ENCODE measurements around the gene ZC3H18. TPM values are rescaled to one million over a fixed set of nuclear protein-coding genes. Genes with fewer than 3 reads are reported as not detected.

Gene ZC3H18
- total RNA-seq, 1 experiment from 2014 or later, result 61.8 TPM

DNA sequence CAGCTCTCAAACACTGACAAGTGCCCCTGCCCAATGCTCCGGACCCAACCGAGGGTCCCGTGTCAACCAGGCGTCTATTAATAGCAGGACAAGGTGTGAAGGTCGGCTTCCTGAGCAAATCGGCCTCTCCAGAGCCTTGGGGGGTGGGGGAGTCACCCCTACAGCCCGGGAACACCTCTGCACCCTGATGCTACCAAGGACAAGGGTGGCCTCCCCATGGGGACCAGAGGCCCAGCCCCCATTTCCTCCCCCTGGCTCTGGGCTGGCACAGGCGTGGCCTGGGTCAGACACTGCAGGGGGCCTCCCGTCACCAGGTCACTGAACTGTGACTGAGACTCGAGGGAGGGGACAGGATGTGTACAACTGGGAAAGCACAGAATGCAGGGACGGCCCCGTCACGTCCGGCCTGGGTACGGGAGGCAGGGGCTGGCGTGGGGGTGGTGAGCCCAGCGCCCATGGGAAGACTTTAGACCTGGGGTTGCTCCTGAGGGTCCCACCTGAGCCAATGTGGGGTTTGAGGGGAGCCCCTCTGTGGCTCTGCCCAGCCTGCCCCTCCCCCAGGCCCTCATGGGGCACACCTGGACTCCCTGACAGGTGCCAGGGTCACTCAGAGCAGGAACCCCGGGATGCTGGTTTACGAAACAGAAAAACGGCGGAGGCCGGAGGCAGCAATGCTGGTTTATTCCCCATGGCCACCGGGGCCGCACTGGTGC lies 81.2 kb downstream of the ZC3H18 start (continued):
- TF ChIP-seq, protein P1, sequence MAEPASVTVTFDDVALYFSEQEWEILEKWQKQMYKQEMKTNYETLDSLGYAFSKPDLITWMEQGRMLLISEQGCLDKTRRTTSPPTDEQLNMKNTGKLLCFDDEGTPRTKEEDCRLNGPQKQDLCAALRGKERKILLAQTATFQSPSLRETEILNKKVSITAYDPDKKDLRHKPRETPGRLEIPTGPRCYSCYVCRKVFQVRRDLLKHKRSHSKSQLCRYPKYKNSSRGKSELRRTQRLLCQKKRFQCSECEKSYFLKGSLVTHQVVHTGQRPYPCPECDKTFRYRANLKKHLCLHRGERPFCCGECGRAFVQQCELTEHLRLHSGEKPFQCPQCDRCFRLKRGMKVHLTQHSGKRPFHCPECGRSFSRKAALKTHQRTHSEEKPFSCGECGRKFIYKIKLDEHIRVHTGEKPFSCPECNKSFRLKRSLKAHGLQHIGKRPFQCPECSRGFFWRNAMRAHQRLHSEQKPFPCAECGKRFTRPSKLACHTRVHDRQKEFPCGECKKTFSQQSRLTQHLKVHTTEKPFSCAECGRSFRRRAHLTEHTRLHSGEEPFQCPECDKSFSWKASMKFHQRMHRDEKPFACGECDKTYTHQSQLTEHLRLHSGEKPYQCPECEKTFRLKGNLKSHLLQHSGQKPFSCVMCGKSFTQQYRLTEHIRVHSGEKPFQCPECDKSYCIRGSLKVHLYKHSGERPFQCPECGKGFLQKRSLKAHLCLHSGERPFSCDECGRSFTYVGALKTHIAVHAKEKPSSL (CRISPR knock-in tag; conservative IDR thresholded peaks at IDR 0.05), result no peak
- TF ChIP-seq NFE2L1 (CRISPR knock-in tag; IDR thresholded peaks at IDR 0.05) (no peak), ETV6 (CRISPR knock-in tag; IDR thresholded peaks at IDR 0.05) (peak; percentile 53; the same call in 1 of the 2 replicates)

DNA sequence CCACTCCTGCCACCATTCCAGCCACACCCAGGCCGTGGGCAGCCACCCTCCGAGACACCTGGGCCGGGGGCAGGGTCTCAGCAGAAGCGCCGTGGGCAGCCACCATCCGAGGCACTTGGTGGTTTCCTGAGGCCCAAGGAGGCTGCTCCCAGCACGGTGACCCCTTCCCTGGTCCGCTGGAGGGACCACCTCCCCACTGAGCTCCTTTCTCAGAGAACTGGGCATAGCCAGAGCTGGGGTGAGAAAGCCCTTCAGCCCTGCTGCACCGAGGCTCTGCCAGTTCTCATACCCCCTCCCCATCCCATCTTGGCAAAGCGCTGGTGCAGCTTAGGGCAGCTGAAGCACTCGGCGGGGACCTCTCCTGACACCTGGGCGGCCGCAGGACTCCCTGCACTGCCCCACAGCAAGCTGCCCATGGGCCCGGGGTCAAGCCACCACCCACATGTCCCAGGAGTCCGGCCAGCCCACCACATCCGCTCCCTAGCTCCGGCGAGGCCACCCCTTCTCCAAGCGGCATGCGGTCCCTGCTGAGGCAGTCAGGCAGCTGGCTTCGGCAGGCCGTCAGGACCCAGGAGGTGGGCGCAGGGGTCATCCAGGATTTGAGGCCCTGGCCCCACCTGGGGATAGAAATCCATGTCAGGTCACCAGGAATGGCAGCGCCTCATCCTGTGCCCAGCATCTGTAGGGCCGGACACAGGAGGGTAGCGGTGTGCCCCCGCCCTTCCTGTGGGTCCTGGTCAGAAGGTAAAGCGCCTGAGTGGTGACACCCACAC lies 82.0 kb downstream of the ZC3H18 start:
- no peak overlapping the region for H3K27ac Mint-ChIP-seq
- ChIA-PET POLR2A (no interaction called here), CTCF (interaction anchor here (0.8 to 2.0 kb wide), 3 partner anchors 15 to 85 kb away, joined by 3 to 8 read pairs (median 5); no protein-coding TSS in a partner anchor)
- no peaks in the 10 kb centered on the region for H3K9me3 Mint-ChIP-seq
- no peak overlapping the region for H3K4me3 Mint-ChIP-seq
- H3K4me1 Mint-ChIP-seq, result peaks cover 10% of the 10 kb centered on the region
- peaks cover 11% of the 10 kb centered on the region for H3K36me3 Mint-ChIP-seq
- DNase-seq (ENCODE audit: low spot score) (no peak), ATAC-seq (no peak)
- no peak for TF ChIP-seq EMX1 (CRISPR knock-in tag; IDR thresholded peaks at IDR 0.05)
- no peak for TF ChIP-seq ZNF138 (CRISPR knock-in tag; conservative IDR thresholded peaks at IDR 0.05)
- TF ChIP-seq, protein P2, sequence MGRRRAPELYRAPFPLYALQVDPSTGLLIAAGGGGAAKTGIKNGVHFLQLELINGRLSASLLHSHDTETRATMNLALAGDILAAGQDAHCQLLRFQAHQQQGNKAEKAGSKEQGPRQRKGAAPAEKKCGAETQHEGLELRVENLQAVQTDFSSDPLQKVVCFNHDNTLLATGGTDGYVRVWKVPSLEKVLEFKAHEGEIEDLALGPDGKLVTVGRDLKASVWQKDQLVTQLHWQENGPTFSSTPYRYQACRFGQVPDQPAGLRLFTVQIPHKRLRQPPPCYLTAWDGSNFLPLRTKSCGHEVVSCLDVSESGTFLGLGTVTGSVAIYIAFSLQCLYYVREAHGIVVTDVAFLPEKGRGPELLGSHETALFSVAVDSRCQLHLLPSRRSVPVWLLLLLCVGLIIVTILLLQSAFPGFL (CRISPR knock-in tag; IDR thresholded peaks at IDR 0.05; ENCODE audit: borderline replicate concordance), result no peak
- TF ChIP-seq SP1 (CRISPR knock-in tag; conservative IDR thresholded peaks at IDR 0.05), result no peak
- no peak for TF ChIP-seq NR3C1 (CRISPR knock-in tag; conservative IDR thresholded peaks at IDR 0.05; ENCODE audit: low read depth)
- TF ChIP-seq ZNF263 (CRISPR knock-in tag; IDR thresholded peaks at IDR 0.05; ENCODE audit: low read depth), result no peak
- TF ChIP-seq OVOL2 (CRISPR knock-in tag; IDR thresholded peaks at IDR 0.05; ENCODE audit: borderline replicate concordance), result no peak
- TF ChIP-seq ZNF416 (CRISPR knock-in tag; IDR thresholded peaks at IDR 0.05), result no peak
- no peak for TF ChIP-seq TCF7 (CRISPR knock-in tag; IDR thresholded peaks at IDR 0.05; ENCODE audit: low read depth)
- no peaks in the 10 kb centered on the region for H3K27me3 Mint-ChIP-seq (ENCODE audit: low read depth)

DNA sequence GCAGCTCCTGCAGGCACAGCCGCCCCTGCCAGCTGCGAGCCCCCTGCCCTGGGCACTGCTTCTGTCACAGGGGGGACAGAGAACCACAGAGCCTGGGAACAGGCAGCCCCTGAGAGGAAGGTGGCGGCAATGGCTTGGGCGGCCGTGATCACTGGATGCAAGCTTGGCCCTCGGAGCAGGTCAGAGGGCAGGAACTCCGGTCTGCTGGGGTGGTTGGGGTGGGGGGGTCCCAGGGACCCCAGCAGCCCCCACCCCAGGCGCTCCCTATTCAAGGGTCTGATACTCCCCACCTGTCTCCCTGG lies 82.5 kb downstream of the ZC3H18 start:
- no peaks in the 10 kb centered on the region for H3K9me3 Mint-ChIP-seq
- ChIA-PET POLR2A (no interaction called here), CTCF (interaction anchor here (0.8 to 2.0 kb wide), 2 partner anchors 15 to 85 kb away, joined by 3 to 8 read pairs; no protein-coding TSS in a partner anchor)
- ATAC-seq (no peak), DNase-seq (ENCODE audit: low spot score) (peak; percentile 10)
- H3K4me1 Mint-ChIP-seq, result peaks cover 10% of the 10 kb centered on the region
- no peak overlapping the region for H3K27ac Mint-ChIP-seq
- TF ChIP-seq ZNF219 (CRISPR knock-in tag; IDR thresholded peaks at IDR 0.05; ENCODE audit: borderline replicate concordance) (no peak), HMGA2 (CRISPR knock-in tag; IDR thresholded peaks at IDR 0.05) (no peak), SP1 (CRISPR knock-in tag; conservative IDR thresholded peaks at IDR 0.05) (no peak), SMAD4 (CRISPR knock-in tag; IDR thresholded peaks at IDR 0.05) (no peak), EMX1 (CRISPR knock-in tag; IDR thresholded peaks at IDR 0.05) (no peak)
- TF ChIP-seq, protein P3, sequence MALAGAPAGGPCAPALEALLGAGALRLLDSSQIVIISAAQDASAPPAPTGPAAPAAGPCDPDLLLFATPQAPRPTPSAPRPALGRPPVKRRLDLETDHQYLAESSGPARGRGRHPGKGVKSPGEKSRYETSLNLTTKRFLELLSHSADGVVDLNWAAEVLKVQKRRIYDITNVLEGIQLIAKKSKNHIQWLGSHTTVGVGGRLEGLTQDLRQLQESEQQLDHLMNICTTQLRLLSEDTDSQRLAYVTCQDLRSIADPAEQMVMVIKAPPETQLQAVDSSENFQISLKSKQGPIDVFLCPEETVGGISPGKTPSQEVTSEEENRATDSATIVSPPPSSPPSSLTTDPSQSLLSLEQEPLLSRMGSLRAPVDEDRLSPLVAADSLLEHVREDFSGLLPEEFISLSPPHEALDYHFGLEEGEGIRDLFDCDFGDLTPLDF (CRISPR knock-in tag; IDR thresholded peaks at IDR 0.05), result no peak
- TF ChIP-seq, protein P4, sequence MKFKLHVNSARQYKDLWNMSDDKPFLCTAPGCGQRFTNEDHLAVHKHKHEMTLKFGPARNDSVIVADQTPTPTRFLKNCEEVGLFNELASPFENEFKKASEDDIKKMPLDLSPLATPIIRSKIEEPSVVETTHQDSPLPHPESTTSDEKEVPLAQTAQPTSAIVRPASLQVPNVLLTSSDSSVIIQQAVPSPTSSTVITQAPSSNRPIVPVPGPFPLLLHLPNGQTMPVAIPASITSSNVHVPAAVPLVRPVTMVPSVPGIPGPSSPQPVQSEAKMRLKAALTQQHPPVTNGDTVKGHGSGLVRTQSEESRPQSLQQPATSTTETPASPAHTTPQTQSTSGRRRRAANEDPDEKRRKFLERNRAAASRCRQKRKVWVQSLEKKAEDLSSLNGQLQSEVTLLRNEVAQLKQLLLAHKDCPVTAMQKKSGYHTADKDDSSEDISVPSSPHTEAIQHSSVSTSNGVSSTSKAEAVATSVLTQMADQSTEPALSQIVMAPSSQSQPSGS (CRISPR knock-in tag; IDR thresholded peaks at IDR 0.05; ENCODE audit: borderline replicate concordance, low read depth), result no peak
- TF ChIP-seq, protein P5, sequence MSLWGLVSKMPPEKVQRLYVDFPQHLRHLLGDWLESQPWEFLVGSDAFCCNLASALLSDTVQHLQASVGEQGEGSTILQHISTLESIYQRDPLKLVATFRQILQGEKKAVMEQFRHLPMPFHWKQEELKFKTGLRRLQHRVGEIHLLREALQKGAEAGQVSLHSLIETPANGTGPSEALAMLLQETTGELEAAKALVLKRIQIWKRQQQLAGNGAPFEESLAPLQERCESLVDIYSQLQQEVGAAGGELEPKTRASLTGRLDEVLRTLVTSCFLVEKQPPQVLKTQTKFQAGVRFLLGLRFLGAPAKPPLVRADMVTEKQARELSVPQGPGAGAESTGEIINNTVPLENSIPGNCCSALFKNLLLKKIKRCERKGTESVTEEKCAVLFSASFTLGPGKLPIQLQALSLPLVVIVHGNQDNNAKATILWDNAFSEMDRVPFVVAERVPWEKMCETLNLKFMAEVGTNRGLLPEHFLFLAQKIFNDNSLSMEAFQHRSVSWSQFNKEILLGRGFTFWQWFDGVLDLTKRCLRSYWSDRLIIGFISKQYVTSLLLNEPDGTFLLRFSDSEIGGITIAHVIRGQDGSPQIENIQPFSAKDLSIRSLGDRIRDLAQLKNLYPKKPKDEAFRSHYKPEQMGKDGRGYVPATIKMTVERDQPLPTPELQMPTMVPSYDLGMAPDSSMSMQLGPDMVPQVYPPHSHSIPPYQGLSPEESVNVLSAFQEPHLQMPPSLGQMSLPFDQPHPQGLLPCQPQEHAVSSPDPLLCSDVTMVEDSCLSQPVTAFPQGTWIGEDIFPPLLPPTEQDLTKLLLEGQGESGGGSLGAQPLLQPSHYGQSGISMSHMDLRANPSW (CRISPR knock-in tag; conservative IDR thresholded peaks at IDR 0.05; ENCODE audit: low read depth), result no peak
- H3K4me3 Mint-ChIP-seq, result no peak overlapping the region
- no peaks in the 10 kb centered on the region for H3K27me3 Mint-ChIP-seq (ENCODE audit: low read depth)
- H3K36me3 Mint-ChIP-seq, result peaks cover 11% of the 10 kb centered on the region

Measured in WTC11 (cell line).